Measurements from ENCODE around the gene HCN4.
"Not testable (repeated sequence)": the region's sequence is repeated elsewhere in the genome, so short reads cannot be mapped to it uniquely, and the experiment has no call there.

Gene HCN4

DNA sequence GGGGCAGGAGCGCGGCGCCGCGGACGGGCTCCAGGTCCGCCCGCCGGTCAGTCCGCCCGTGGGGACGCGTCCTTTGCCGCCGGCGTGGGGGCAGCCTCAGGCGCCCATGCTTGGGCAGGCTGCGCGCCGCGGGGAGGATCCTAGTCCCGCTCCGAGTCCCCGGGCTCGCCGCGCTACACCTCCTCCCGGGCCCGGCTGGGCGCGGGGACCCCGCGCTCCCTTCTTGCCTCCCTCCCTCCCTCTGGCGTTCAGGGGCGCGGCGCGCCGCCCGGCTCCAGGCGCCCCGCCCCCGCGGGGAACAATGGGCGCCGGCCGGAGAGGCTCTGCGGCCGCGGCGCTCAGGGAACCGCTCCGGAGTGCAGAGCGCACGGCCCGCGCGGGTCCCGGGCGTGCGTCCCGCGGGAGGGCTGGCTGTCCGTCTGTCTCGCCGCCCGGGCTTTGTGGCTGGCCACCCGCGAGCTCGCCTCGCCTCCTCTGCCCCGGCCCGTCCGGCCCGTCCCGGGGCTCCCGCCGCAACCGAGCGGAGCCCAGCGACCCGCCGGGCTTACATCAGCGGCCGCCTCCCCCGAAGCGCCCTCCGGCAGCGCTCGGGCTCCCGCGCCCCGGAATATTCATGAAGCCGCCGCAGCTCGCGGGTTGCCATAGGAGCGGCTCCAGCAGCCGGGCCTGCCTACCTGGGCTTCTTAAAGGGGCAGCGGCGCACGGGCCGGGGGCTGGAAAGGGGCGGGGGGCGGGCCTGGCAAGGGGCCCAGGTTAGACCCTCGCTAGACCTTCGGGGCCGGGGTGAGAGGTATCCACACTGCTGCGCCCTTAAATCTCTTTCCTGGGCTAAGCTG, at the start of gene HCN4:
Gene HCN4 (minus strand): TSS at position 658 of the 836 bp plus-strand sequence. CDS start 688 bp downstream, outside the sequence.
- no peak for DNase-seq

DNA sequence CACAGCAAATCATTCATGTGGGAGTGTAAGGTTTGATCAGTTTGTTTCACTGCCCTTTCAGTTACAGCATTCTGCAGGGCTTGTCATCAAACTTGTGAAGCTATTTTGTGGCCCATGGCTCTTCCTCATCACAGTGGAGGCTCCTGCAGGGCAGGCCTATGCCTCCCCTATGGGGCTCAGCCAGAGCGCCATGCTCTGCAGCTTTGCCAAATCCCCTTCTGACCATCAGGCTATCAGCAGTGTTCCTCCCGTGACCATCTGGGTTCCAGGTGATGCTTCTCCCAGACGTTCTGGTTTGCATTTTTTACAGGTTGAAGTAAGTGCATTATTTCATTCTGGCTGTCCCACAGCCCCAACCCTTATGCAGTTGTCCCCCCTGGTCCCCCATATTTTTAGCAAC, 46.1 kb upstream of the HCN4 start:
- DNase-seq: no peak

DNA sequence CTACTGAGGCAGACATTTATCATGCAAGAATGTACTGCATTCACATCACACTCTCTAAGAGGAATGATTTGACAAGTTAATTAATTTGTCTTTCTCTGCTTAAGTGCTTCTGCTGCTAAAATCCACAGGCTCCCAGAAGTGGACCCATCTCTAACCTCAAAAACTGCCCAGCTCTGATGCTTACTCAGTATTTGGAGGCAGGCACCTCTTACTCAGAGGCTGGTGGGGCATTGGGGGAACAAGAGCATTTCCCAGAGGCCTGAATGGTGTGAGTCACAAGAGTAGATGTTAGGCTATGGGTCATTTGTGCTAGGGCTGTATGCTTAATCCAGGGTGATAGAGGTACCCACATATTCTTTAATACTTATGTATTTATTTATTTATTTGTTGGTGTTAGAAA, 34.4 kb upstream of the HCN4 start:
- no peak for DNase-seq

DNA sequence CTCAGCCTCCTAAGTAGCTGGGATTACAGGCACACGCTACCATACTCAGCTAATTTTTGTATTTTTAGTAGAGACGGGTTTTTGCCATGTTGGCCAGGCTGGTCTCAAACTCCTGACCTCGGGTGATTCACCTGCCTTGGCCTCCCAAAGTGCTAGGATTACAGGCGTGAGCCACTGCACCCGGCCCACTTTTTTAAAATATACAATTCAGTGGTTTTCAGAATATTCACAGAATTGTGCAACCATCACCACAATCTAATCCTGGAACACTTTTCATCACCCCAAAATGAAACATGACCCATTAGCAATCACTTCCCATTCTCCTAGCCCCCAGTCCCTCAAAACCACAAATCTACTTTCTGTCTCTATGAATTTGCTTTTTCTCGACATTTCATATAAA, 31.5 kb upstream of the HCN4 start:
- DNase-seq: not testable (repeated sequence)

DNA sequence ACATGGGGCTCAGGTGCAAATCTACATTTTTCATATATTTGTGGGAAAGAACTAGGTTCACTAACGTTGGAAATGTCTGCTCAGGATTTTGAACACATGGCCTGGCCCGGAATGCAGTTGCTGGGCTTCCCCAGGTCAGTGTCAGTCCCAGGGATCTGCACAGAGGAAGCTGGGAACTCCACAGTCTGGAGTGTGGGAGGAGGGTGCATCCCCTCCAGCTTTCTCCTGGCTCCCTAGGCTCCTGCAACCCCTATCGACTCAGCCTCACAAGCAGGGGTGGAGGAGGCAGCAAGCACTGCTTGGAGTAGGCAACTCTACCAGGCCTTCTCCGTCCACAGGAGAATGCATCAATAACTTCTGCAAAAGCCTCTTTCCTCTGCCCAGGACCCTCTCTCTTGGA, 30.1 kb upstream of the HCN4 start:
- DNase-seq: no peak

DNA sequence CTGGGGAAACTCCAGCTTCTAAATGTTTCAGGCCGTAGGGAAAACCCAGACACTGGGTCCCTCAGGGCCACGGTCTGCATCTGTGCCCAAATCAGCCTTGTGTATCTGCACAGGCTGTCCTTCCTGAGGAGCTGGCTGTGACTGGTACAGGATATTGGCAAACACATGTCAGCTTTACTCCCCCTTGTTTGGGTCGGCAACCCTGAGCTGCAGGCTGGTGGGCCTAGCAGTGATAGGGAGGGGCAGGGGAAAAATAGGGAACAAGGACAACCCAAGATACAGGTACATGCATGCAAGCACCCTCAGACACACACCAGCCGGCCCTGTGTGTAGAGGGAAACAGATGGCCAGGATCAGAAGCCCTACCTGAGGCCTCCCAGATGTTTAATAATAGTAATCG, 28.7 kb upstream of the HCN4 start:
- DNase-seq: no peak

DNA sequence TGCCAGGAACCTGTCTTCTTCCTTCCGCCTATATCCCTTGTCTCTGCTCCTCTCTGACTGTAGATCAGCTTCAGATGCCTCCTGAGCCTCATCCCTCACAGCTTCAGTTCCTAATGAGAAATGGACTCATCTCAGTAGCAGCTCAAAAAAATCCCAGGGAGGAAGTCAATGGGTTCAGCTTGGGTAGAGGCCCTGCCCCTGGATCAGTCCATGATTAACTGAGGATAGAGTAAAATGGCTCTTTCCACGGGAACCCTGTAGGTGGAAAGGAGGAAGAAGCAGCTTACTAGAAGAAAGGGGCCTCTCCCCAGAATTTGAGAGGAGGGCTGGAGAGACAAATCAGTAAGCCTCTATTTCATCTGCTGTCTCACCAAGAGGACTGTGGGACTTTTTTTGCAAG, 26.9 kb upstream of the HCN4 start:
- DNase-seq: no peak

DNA sequence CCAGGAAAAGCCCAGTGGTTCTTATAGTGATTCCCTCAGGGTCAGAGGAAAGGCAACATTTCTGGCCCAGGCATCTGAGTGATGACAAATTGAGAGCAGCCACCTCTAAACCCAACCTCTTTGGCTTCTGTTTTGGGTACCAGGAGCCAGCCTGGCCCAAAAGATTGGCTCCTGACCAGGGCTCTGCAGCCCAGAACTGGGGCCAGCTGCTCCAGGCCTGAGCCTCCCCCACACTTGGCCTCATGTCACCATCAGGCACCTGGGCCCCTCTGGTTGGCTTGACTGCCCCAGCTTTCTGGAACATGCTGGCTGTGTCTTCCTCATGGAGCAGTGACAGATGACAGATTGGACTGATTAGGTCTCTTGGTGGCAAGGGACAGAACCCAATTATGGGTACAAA, 26.0 kb upstream of the HCN4 start:
- no peak for DNase-seq

DNA sequence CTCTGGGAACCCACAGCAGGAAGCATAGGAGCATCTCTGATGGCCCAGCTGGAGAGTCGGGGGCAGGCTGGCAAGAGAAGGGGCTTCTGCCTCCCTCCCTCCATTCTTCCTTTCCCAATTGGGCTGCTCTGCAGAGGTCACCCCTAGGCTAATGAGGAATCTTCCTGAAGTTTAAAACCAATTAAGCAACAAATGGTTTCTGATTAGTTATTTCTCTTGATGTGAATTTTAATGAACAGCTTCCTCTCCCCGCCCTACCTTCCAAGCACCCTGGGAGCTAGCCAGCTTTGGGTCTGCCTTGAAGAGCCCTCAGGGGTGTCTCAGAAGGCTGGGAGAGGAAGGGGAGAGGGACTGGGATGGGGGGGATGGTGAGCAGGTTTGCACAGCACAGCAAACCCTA, 24.6 kb upstream of the HCN4 start:
- no peak for DNase-seq

DNA sequence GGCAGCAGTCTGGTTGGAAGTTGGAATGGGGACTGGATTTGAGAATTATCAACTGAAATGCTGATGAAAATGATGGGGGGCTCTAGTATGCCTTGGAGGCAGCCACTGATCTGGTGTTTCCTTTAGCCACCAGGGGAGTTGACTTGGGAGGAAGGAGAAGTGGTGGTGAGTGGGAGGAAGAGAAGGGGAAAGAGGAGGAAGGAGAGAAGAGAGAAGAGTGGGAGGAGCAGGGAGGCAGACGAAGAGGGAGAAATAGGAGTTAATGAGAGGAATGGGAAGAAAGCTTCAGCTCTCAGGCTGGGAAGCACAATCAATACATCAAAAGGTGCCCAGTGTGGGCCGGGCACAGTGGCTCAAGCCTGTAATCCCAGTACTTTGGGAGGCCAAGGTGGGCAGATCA, 23.3 kb upstream of the HCN4 start:
- DNase-seq: no peak

DNA sequence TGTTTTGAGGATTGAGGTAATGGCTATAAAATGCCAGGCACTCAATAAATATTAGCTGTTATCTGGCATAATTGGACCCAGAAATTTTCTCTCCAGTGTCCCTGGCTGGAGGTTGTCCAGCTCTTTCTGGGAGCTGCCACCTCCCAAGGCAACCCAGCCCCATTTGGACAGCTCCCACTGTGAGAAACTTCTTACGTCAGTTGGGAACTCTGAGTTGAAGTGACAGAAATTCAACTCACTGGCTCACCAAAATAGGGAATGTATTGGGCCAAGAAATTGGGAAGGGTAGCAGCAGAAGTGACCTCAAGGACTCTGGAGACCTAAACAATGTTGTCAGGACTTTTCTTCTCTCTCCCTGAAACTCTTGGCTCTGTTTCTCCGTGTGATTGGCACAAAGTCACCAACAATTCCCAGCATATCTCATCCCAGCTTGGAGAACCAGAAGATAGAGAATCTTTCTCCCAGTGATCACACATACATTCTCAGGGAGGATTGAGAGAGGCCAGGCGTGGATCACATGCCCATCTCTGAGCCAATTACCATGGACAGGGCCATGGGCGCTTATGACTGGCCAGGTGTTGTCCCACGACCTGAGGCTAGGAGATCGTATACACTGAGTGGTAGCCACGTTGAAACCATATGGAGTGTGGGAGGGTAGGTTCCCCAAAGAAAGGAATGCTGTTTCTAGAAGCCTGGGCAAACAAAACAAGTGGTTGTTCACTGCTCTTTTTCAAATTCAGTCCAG, 22.5 kb upstream of the HCN4 start:
- no peak for DNase-seq

DNA sequence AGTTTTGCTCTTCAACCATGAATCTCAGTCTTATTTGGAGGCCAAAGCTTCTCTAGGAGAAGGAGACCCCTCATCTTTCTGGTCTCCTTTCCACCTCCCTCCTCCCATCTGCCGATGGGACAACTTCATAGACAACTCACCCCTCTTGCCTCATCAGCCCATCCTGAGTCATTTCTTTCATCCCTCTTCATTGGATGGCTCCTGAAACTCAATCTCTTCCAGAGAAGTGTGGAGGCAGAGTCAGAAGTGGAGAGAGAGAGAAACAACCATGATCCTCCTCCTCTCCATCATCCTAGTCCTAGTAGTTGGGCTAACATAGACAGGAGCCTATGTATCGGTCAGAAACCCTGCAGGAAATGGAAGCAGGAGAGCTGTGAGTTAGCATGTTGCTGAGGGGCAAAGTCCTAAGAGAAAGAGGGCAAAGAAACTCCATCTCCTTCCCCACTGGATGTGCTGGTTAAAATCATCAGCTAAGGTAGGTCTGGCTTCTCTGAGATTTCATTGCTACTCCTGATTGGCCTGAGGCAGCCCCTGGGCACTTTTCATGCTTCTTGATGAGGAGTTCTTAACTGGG, 21.3 kb upstream of the HCN4 start:
- DNase-seq: no peak

DNA sequence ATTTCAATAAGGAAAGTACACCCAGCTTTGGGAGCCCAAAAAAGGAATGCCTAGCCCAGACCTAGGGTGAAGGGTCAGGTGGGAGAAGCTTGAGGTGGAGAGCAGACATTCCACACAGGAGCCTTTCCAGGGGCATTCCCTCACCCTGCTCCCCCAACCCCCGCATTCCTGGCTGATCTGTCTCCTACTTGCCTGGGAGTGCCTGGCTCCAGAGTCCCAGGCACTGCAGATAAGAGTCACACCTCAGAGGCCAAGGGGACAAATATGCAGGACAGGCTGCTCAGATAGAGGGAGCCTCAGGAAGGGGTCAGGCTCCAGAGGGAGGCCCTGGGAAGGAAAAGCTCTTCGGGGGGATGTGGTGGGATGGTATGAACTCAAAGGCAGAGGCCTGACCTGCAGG, 20.8 kb upstream of the HCN4 start:
- no peak for DNase-seq

DNA sequence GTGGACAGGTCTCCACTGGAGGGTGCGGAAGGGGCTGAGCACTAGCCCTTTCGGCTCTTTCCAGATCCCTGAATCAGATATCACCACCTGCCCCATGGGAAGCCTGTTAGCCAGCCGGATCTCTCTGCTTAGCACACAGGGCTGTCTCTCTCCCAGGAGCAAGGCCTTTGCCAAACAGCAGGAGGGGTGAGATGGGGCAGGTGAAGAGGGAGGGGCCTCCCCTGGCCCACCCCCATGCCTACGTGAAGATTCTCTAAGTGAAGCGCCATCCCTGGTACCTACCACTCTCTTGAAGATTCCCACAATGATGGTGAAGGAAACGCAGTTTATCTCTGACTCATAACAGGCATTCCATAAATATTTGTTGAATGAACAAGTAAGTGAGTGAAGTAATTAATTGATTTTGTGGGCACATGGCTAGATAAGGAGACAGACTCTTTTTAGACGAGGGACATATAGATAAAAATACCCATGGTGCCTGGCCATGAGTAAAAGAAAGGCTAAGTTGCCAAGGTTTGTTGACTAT, 19.6 kb upstream of the HCN4 start:
- DNase-seq: no peak

DNA sequence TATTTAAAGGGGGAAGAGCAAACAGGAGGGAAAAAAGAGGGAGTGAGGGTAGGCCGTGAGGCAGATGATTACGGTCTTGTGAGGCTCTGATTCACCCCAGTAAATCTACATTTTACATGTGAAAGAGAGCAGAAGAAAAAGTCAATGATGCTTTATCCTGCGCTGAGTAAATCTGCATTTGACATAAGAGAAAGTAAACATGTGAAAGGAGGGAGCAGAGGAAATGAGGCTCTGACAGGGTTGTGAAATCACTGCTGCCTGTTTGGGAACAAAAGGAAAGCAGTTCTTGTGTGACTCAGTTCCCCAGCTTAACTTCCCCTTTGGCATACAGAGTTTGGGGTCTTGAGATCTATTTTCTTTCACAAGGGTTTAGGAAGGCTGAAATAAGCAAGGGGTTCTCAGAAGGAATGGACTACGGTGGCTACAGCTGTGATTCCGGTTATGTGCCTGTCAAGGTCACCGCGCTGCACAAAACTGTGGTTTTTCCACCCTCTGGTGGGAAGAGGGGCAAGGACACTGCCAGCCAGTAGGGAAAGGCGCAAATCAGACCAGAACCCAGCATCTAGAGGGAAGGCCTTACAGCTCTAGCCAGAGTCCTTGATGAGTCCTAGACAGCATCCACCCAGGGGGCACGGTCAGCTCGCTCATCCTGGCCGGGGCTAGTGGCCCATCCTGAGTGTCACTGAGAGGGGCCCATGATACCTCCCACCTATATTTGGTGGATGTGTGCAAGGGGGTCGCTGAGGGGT, 18.9 kb upstream of the HCN4 start:
- DNase-seq: no peak

DNA sequence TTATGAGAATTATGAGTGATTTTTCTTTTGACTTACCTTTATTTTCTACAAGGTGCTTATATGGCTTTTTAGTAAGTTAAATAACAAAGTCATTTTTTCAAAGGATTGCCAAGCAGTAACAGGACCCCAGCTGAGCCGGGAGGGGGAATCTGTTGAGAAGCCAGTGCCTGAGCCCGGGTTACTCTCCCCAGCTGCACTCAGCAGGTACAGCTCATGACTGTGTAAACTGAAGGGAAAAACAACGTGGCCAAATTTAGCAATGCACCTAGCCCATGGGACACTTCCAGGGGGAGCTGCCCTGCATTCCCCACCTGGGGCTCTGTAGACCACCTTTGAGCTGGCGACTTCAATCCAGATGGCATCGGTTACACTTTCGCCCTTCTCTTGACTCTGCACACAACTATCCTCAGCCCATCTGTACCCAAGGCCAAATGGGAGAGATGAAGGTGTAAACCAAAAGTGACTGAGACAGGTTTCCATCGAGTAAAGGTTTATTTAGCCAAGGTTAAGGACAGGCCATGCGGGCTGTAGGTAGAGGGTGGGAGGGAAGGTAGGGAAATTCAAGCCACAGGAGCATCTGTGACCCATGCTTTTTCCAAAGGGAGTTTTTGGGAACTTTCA, 18.2 kb upstream of the HCN4 start:
- DNase-seq: no peak

DNA sequence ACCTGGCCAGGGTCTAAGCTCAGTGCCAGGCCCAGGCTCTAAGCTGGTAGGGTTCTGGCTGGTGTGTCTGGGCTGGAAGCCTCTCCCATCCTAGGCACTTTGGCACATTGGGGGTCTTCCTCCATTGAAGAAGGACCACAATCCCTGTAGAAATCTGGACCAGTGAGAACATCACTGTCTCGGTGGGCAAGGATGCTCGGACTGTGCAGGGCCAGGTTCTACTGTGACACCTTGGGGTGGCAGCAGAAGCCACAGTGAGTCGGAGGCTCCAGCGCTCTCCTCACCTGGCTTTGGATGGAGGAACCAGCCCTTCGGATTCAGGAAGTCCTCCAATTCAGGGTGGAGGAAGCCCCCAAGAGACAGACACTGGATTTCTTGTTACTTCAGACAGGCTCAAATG, 17.5 kb upstream of the HCN4 start:
- DNase-seq: no peak

DNA sequence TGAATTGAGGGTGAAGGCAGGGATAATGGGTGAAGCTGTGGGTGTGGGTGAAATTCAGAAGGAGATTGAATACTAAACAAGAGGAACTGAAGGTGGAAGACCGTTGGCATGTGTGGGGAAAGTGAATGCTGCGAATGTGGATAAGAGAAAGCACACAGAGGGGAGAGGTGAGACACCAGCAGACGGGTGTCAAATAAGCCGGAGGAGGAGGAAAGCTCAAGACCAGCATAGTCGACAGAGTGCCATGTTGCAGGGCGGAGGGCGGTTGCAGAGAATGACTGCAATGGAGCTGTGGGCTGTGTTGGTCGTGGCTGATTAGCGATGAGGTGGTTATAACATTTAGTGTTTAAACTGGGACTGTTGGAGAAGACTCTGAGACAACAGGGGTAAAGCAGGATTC, 16.4 kb upstream of the HCN4 start:
- DNase-seq: no peak

DNA sequence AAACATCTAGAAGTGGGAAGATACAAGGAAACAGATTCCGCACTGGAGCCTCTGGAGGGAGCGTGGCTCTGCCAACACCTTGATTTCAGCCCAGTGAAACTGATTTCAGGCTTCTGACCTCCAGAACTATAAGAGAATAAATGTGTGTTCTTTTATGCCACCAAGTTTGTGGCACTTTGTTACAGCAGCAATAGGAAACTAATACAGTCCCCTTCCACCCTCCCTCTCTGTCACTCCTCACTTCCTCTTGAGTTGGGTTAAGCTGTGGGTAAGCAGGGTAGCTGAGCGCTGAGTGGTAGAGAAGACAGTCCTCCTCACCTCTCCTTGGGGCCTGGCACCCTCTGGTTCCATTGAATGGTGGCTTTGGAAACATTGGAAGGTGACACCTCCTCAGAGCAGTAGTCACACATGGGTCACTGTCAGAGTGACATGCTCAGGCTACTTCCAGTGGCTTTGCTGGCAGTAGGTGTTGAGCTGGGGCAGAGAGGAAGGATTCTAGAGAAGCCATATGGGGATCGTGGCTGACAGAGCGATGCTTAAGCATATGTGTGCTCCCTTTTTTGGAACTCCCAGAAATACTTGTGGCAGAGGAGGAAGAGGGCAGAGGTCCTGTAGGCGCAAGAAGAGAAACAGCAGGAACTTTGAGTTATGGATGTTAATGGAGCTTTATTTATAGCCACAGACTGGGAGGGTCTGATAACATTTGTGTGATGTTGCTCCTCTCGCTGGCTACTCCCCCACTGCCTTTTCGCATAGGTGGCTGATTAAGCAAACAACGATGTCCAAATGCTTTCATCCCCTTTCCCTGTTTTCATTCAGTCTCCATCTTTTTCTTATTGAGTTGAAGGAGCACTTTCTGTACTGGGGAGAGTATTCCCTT, 14.8 kb upstream of the HCN4 start:
- DNase-seq: no peak

DNA sequence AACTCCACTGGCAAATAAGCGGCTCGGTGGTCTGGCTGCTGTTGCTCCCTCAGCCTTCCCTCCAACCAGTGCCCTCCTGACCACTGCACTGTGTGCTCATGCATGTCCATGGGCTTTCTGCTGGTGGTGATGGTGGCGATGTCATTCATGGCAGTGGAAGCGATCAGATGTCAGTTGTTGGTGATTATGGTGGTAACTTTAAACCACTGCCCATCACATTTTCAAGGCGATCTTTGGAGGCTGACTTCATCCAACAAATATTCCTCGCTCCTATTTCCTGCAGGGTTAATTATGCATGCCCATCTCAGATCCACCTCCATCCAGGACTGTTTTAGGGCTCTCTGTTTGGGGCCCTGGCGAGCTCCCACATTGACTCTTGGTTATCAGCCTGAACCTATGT, 13.4 kb upstream of the HCN4 start:
- DNase-seq: no peak

DNA sequence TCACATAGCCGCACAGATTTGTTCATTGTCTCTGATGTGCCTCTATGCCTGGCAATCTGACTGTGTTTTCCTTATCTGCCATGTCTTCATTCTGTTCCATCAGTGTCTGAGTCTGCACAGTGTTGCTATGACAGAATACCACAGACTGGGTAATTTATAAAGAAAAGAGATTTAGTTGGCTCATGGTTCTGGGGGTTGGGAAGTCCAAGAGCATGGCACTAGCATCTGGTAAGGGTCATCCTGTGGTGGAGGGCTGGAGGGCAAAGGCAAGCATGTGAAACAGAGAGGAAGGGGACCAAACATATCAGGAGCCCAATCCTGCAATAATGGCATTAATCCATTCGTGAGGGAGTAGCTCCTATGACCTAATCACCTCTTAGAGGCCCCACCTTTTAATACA, 11.9 kb upstream of the HCN4 start:
- DNase-seq: no peak

DNA sequence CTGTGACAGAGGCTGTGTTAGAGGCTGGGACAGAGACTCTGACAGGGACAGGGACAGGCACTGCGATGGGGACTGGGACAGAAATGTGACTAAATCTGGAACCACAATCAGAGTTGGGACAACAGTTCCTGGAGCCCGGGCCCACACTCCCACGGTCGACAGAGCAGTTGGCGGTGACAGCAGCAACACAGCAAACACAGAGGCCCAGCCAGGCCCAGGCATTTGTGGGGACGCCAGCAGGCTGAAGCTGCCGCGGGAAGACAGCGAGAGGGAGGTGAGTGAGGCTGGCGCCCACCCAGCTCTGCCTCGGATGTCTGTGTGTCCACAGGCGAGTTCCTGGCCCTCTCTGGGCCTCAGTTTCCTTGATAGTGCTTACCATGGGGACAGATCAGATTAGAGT, 9.3 kb upstream of the HCN4 start:
- no peak for DNase-seq

Measured in AML-193 (cell line).